HEK293T (cell line): ENCODE results near the gene FBXO28.

Experiments used
- CTCF ChIA-PET: fragments of 350-600 bp; formaldehyde crosslinking; extraction: SDS; loops from one replicate; lab custom pipeline; 2021; ENCODE audit warnings: antibody characterized with exemption, inconsistent platforms; lab: Yijun Ruan, JAX
- POLR2A ChIA-PET: fragments of 350-600 bp; formaldehyde crosslinking; extraction: SDS; loops from one replicate; lab custom pipeline; 2020; ENCODE audit warnings: antibody characterized with exemption, inconsistent platforms; lab: Yijun Ruan, JAX
- DNase-seq: peaks from one replicate; pipeline ENCODE4 v3.0.0; 2012; ENCODE audit warnings: mixed read lengths; ENCODE audit errors: extremely low spot score
- ARNT ChIP-seq: fragments of 450-650 bp; IDR thresholded peaks from 2 replicates; pipeline ENCODE4 v1.6.1; 2017; ENCODE audit warnings: mild to moderate bottlenecking
- BHLHE40 ChIP-seq: fragments of 450-650 bp; IDR thresholded peaks from 2 replicates; pipeline ENCODE4 v1.6.1; 2016; ENCODE audit warnings: mild to moderate bottlenecking, moderate library complexity, borderline replicate concordance
- CTBP1 ChIP-seq: fragments of 450-650 bp; IDR thresholded peaks from 2 replicates; pipeline ENCODE4 v1.6.1; 2016; ENCODE audit warnings: borderline replicate concordance
- ELF4 ChIP-seq: fragments of 450-650 bp; IDR thresholded peaks from 2 replicates; pipeline ENCODE4 v1.6.1; 2017; ENCODE audit warnings: antibody characterized with exemption
- FOXA1 ChIP-seq: fragments of 450-650 bp; IDR thresholded peaks from 2 replicates; pipeline ENCODE4 v1.6.1; 2016; ENCODE audit warnings: mild to moderate bottlenecking
- FOXK2 ChIP-seq: fragments of 450-650 bp; IDR thresholded peaks from 2 replicates; pipeline ENCODE4 v1.6.1; 2016; ENCODE audit warnings: mild to moderate bottlenecking
- FOXM1 ChIP-seq: fragments of 450-650 bp; IDR thresholded peaks from 2 replicates; pipeline ENCODE4 v1.6.1; 2017; ENCODE audit warnings: mild to moderate bottlenecking, borderline replicate concordance
- HDGF ChIP-seq: fragments of 450-650 bp; IDR thresholded peaks from 2 replicates; pipeline ENCODE4 v1.6.1; 2017; ENCODE audit warnings: antibody characterized with exemption, borderline replicate concordance
- L3MBTL2 ChIP-seq: fragments of 450-650 bp; conservative IDR thresholded peaks from 2 replicates; pipeline ENCODE4 v1.6.1; 2016; ENCODE audit warnings: mild to moderate bottlenecking
- LEF1 ChIP-seq: fragments of 450-650 bp; IDR thresholded peaks from 2 replicates; pipeline ENCODE4 v1.6.1; 2017; ENCODE audit warnings: mild to moderate bottlenecking, borderline replicate concordance
- NFRKB ChIP-seq: fragments of 450-650 bp; IDR thresholded peaks from 2 replicates; pipeline ENCODE4 v1.6.1; 2016; ENCODE audit warnings: mild to moderate bottlenecking, moderate library complexity
- PKNOX1 ChIP-seq: fragments of 450-650 bp; IDR thresholded peaks from 2 replicates; pipeline ENCODE4 v1.6.1; 2016
- SP1 ChIP-seq: fragments of 450-650 bp; IDR thresholded peaks from 2 replicates; pipeline ENCODE4 v1.6.1; 2017
- SUZ12 ChIP-seq: fragments of 450-650 bp; IDR thresholded peaks from 2 replicates; pipeline ENCODE4 v1.6.1; 2016; ENCODE audit warnings: mild to moderate bottlenecking
- TARDBP ChIP-seq: fragments of 450-650 bp; IDR thresholded peaks from 2 replicates; pipeline ENCODE4 v1.6.1; 2016
- ZNF384 ChIP-seq: fragments of 450-650 bp; IDR thresholded peaks from 2 replicates; pipeline ENCODE4 v1.6.1; 2016

Gene FBXO28

GRCh38 chr1:224177356-224177999 lies 63.6 kb downstream of the FBXO28 start:
- POLR2A ChIA-PET, result no interaction called here

GRCh38 chr1:224178894-224179293 lies 65.0 kb downstream of the FBXO28 start:
- ChIA-PET CTCF (interaction anchor here (1.3 kb wide), 1 partner anchor 154 kb away, joined by 3 read pairs; no protein-coding TSS in a partner anchor), POLR2A (no interaction called here)
- DNase-seq, result no peak
- TF ChIP-seq SUZ12, result no peak
- no peak for TF ChIP-seq ZNF384
- no peak for TF ChIP-seq NFRKB
- no peak for TF ChIP-seq BHLHE40

More at GRCh38 chr1:224177356-224177999, 63.6 kb downstream of the FBXO28 start:
- TF ChIP-seq L3MBTL2 (no peak), FOXK2 (no peak)
- CTCF ChIA-PET, result no interaction called here
- no peak for DNase-seq

- ChIA-PET CTCF (no interaction called here), POLR2A (no interaction called here)
- TF ChIP-seq PKNOX1 (no peak), SP1 (no peak), L3MBTL2 (no peak), SUZ12 (no peak), LEF1 (no peak), FOXA1 (no peak), ZNF384 (no peak), ELF4 (no peak)
- DNase-seq, result no peak
Observed at GRCh38 chr1:224180783-224181452, 67.0 kb downstream of the FBXO28 start.

GRCh38 chr1:224181453-224181810 lies 67.5 kb downstream of the FBXO28 start:
- no peak for TF ChIP-seq FOXK2
- no peak for TF ChIP-seq SP1
- TF ChIP-seq SUZ12, result no peak
- TF ChIP-seq FOXA1, result no peak
- no peak for TF ChIP-seq BHLHE40
- TF ChIP-seq NFRKB, result no peak
- TF ChIP-seq ZNF384, result no peak
- no peak for TF ChIP-seq PKNOX1
- TF ChIP-seq HDGF, result no peak
- TF ChIP-seq L3MBTL2, result no peak
- no peak for TF ChIP-seq ARNT
- no peak for TF ChIP-seq FOXM1
- no peak for TF ChIP-seq TARDBP
- TF ChIP-seq LEF1, result no peak
- TF ChIP-seq ELF4, result no peak
- TF ChIP-seq CTBP1, result no peak
- CTCF ChIA-PET, result no interaction called here
- POLR2A ChIA-PET, result no interaction called here
- DNase-seq, result no peak

- POLR2A ChIA-PET, result interaction anchor here (0.9 to 1.7 kb wide), 20 partner anchors 9 to 463 kb away, joined by 3 to 11 read pairs (median 4); partner anchors contain the start of gene NVL
- TF ChIP-seq FOXK2 (no peak), SUZ12 (no peak), PKNOX1 (no peak), NFRKB (no peak), FOXA1 (no peak), LEF1 (no peak), ELF4 (no peak), HDGF (no peak), ZNF384 (no peak), CTBP1 (no peak), SP1 (no peak)
- no peak for DNase-seq
- CTCF ChIA-PET, result interaction anchor here (0.7 to 1.1 kb wide), 2 partner anchors 11 to 41 kb away, joined by 3 read pairs; no protein-coding TSS in a partner anchor
Observed at GRCh38 chr1:224182057-224182865, 68.3 kb downstream of the FBXO28 start.

GRCh38 chr1:224182866-224183590 lies 69.1 kb downstream of the FBXO28 start, which contains the start of gene DEGS1:
TSS of gene DEGS1 (plus strand) at chr1:224183240. CDS start at chr1:224183337, 97 bp downstream.
- DNase-seq, result peak; percentile 99
- no peak for TF ChIP-seq FOXK2
- TF ChIP-seq FOXA1, result no peak
- no peak for TF ChIP-seq PKNOX1
- no peak for TF ChIP-seq TARDBP
- no peak for TF ChIP-seq SUZ12
- no peak for TF ChIP-seq ELF4
- peak; percentile 44; the same call in 1 of the 2 replicates for TF ChIP-seq CTBP1
- no peak for TF ChIP-seq BHLHE40
- TF ChIP-seq LEF1, result peak; percentile 91
- TF ChIP-seq L3MBTL2, result peak; percentile 80
- 0 out of 2 replicates have a peak, but pooled peaks have one; percentile 55 for TF ChIP-seq FOXM1
- no peak for TF ChIP-seq HDGF
- TF ChIP-seq NFRKB, result no peak
- no peak for TF ChIP-seq ZNF384
- no peak for TF ChIP-seq SP1
- TF ChIP-seq ARNT, result no peak
- CTCF ChIA-PET, result interaction anchor here (0.7 to 1.1 kb wide), 2 partner anchors 10 to 40 kb away, joined by 3 read pairs; no protein-coding TSS in a partner anchor
- POLR2A ChIA-PET, result interaction anchor here (0.9 to 1.7 kb wide), 21 partner anchors 10 to 464 kb away, joined by 3 to 11 read pairs (median 4); partner anchors contain the start of gene NVL
